ENCODE measurements around the gene ODF4. TPM values are rescaled to one million over a fixed set of nuclear protein-coding genes. Genes with fewer than 3 reads are reported as not detected.

Gene ODF4
- total and polyA plus RNA-seq, 2 of the 4 experiments (the other 2 are of a cell fraction) = not detected

GRCh38 chr17:8376271-8377067 is 36.8 kb downstream of the ODF4 start, which contains the start of gene KRABD2:
KRABD2 (minus strand) TSS chr17:8376704.
- peaks cover 6% of the 10 kb centered on the region for H3K4me1 ChIP-seq (ENCODE audit: control insufficient read depth, insufficient read depth, low read length)
- H2AFZ ChIP-seq (replicated peaks; ENCODE audit: low read length, poor library complexity) = peak within 1 kb of the TSS; percentile 94
- peaks cover 10 to 30% of the 10 kb centered on the region in 2 experiments for H3K79me1 ChIP-seq (ENCODE audit: low read depth in 1 of 2, low read length in 2 of 2)
- in situ Hi-C loops (cut with MboI; ENCODE audit: low sequenced_read_pairs) (no loop called here), intact Hi-C loops (cut with micrococcal nuclease) (loop anchor here (1.0 to 2.0 kb wide), 2 partner anchors 46 to 128 kb away; partner anchors contain the start of genes CTC1 and PFAS), dilution Hi-C loops (cut with HindIII; ENCODE audit: low sequenced_read_pairs, unreplicated experiment) (no loop called here)
- 0 out of 2 replicates have a peak within 1 kb of the TSS, but pooled peaks have one; percentile 3 for H2BK20ac ChIP-seq (ENCODE audit: low read depth, low read length)
- H2BK120ac ChIP-seq (ENCODE audit: low read depth, low read length) = peak within 1 kb of the TSS; percentile 39; the same call in 1 of the 2 replicates
- H2AK5ac ChIP-seq (ENCODE audit: low read depth, low read length) = peak within 1 kb of the TSS; percentile 93
- WGBS, 2 experiments (ENCODE audit: extremely low coverage in 2 of 2, insufficient read length in 1 of 2) = 0% methylated on average over 6 of the region's 41 CpGs; no CpG with 5 or more reads in 1 of the 2 experiments
- H3K14ac ChIP-seq (replicated peaks; ENCODE audit: low read depth, low read length) = peak within 1 kb of the TSS; percentile 92
- ChIA-PET POLR2A (ENCODE audit: unreplicated experiment) (no interaction called here), CTCF (interaction anchor here (0.7 kb wide), 1 partner anchor 16 kb away, joined by 3 read pairs; no protein-coding TSS in a partner anchor)
- H3K27me3 ChIP-seq (ENCODE audit: control insufficient read depth, insufficient read depth, low read length) = no peaks in the 10 kb centered on the region
- peaks cover 3% of the 10 kb centered on the region; the same call in 1 of the 2 replicates for H3K9me1 ChIP-seq (ENCODE audit: insufficient read depth, low read length)
- peak within 1 kb of the TSS; percentile 96 for H3K4ac ChIP-seq (ENCODE audit: low read depth, low read length)
- H4K8ac ChIP-seq (ENCODE audit: low read depth in 2 of 2, low read length in 2 of 2) = peak within 1 kb of the TSS; percentile 93 to 94
- H2BK5ac ChIP-seq (ENCODE audit: low read depth, low read length, poor library complexity, severe bottlenecking) = peak within 1 kb of the TSS; percentile 86
- H2AK9ac ChIP-seq (replicated peaks; ENCODE audit: low read depth, low read length, poor library complexity) = peak within 1 kb of the TSS; percentile 96
- peaks cover 24% of the 10 kb centered on the region for H3K36me3 ChIP-seq (ENCODE audit: control insufficient read depth, insufficient read depth, low read length)
- peak within 1 kb of the TSS; percentile 93 for H4K91ac ChIP-seq (ENCODE audit: insufficient read depth, low read depth, low read length)
- H3K23ac ChIP-seq (ENCODE audit: low read depth, low read length) = peak within 1 kb of the TSS; percentile 89
- TF ChIP-seq MAZ (IDR thresholded peaks at IDR 0.05; ENCODE audit: borderline replicate concordance, low read depth, low read length) = peak; percentile 89
- no peak; the same call in 1 of the 2 replicates for TF ChIP-seq MAFK (IDR thresholded peaks at IDR 0.05; ENCODE audit: low read depth, low read length)
- TF ChIP-seq, protein P1, sequence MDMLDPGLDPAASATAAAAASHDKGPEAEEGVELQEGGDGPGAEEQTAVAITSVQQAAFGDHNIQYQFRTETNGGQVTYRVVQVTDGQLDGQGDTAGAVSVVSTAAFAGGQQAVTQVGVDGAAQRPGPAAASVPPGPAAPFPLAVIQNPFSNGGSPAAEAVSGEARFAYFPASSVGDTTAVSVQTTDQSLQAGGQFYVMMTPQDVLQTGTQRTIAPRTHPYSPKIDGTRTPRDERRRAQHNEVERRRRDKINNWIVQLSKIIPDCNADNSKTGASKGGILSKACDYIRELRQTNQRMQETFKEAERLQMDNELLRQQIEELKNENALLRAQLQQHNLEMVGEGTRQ (IDR thresholded peaks at IDR 0.05; ENCODE audit: low read depth, low read length) = no peak
- TF ChIP-seq NFE2L2 (IDR thresholded peaks at IDR 0.05; ENCODE audit: low read depth, low read length) = no peak
- peak; percentile 69; the same call in 1 of the 2 replicates for TF ChIP-seq POLR2A (IDR thresholded peaks at IDR 0.05; ENCODE audit: low read depth, low read length)
- no peak for TF ChIP-seq CEBPB (IDR thresholded peaks at IDR 0.05; ENCODE audit: low read depth, low read length)
- TF ChIP-seq RCOR1 (IDR thresholded peaks at IDR 0.05; ENCODE audit: insufficient replicate concordance, low read length) = no peak
- TF ChIP-seq, protein P2, sequence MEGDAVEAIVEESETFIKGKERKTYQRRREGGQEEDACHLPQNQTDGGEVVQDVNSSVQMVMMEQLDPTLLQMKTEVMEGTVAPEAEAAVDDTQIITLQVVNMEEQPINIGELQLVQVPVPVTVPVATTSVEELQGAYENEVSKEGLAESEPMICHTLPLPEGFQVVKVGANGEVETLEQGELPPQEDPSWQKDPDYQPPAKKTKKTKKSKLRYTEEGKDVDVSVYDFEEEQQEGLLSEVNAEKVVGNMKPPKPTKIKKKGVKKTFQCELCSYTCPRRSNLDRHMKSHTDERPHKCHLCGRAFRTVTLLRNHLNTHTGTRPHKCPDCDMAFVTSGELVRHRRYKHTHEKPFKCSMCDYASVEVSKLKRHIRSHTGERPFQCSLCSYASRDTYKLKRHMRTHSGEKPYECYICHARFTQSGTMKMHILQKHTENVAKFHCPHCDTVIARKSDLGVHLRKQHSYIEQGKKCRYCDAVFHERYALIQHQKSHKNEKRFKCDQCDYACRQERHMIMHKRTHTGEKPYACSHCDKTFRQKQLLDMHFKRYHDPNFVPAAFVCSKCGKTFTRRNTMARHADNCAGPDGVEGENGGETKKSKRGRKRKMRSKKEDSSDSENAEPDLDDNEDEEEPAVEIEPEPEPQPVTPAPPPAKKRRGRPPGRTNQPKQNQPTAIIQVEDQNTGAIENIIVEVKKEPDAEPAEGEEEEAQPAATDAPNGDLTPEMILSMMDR (conservative IDR thresholded peaks at IDR 0.05; ENCODE audit: low read depth, low read length) = peak; percentile 66
- TF ChIP-seq FOS (IDR thresholded peaks at IDR 0.05; ENCODE audit: low read depth, low read length) = no peak
- 0 out of 2 replicates have a peak, but pooled peaks have one; percentile 16 for TF ChIP-seq SMC3 (IDR thresholded peaks at IDR 0.05; ENCODE audit: low read depth, low read length)
- H3K9ac ChIP-seq (ENCODE audit: low read depth, low read length) = peak within 1 kb of the TSS; percentile 97
- no TSS peak for BruUV-seq (replicated peaks)
- H3K27ac ChIP-seq (ENCODE audit: insufficient read depth, low read length) = peak within 1 kb of the TSS; percentile 97
- H3K56ac ChIP-seq (ENCODE audit: extremely low read depth, insufficient read depth, low read length) = peak within 1 kb of the TSS; percentile 82
- H4K20me1 ChIP-seq (ENCODE audit: insufficient read depth, low read length) = peaks cover 24% of the 10 kb centered on the region
- peak; percentile 79 for DNase-seq
- peak within 1 kb of the TSS; percentile 85 for H3K4me3 ChIP-seq (ENCODE audit: insufficient read depth, low read depth, low read length)
- H3K4me2 ChIP-seq (ENCODE audit: low read depth, low read length) = peak within 1 kb of the TSS; percentile 99
- H3K18ac ChIP-seq (ENCODE audit: low read depth, low read length) = peak within 1 kb of the TSS; percentile 68
- H2BK15ac ChIP-seq (ENCODE audit: low read depth, low read length) = peak within 1 kb of the TSS; percentile 30; the same call in 1 of the 3 replicates
- peak; percentile 97 for ATAC-seq (ENCODE audit: low read depth)
- H3K9me3 ChIP-seq (ENCODE audit: control insufficient read depth, insufficient read depth, low read length) = no peaks in the 10 kb centered on the region
- H4K5ac ChIP-seq (ENCODE audit: low read depth, low read length) = peak within 1 kb of the TSS; percentile 80
